Pons (tissue), 1 donor: Measurements from ENCODE around the gene PRSS27.
"Not testable (repeated sequence)": the region's sequence is repeated elsewhere in the genome, so short reads cannot be mapped to it uniquely, and the experiment has no call there.

Experiments
- DNase-seq: peaks from one replicate; pipeline ENCODE4 v3.0.0-alpha.2; 2016; ENCODE audit warnings: low spot score

The PRSS27 gene

GRCh38 chr16:2724088-2724676 lies 4.2 kb upstream of the PRSS27 start:
- no peak for DNase-seq

GRCh38 chr16:2721634-2722173 lies 1.7 kb upstream of the PRSS27 start:
- DNase-seq, result not testable (repeated sequence)

GRCh38 chr16:2720719-2721633 lies 952 bp upstream of the PRSS27 start:
- DNase-seq, result peak; percentile 11

GRCh38 chr16:2719328-2720063 lies 528 bp downstream of the PRSS27 start:
- no peak for DNase-seq

- no peak for DNase-seq
These were observed 2.4 kb downstream of the PRSS27 start for GRCh38 chr16:2717383-2718263.

- no peak for DNase-seq
These were observed 3.1 kb downstream of the PRSS27 start for GRCh38 chr16:2716948-2717347.

- DNase-seq, result no peak
These were observed 3.8 kb downstream of the PRSS27 start for GRCh38 chr16:2715966-2716885.

- DNase-seq, result no peak
These were observed 4.5 kb downstream of the PRSS27 start for GRCh38 chr16:2715519-2715918.

GRCh38 chr16:2715064-2715463 lies 5.0 kb downstream of the PRSS27 start:
- DNase-seq, result no peak

GRCh38 chr16:2713985-2714774 lies 5.8 kb downstream of the PRSS27 start:
- DNase-seq, result no peak

- DNase-seq, result no peak
These were observed 6.5 kb downstream of the PRSS27 start for GRCh38 chr16:2713523-2713922.

- no peak for DNase-seq
These were observed 7.5 kb downstream of the PRSS27 start for GRCh38 chr16:2712546-2712945.

GRCh38 chr16:2712063-2712441 lies 8.0 kb downstream of the PRSS27 start:
- DNase-seq, result no peak

GRCh38 chr16:2711370-2712062 lies 8.5 kb downstream of the PRSS27 start:
- no peak for DNase-seq

GRCh38 chr16:2710711-2711231 lies 9.3 kb downstream of the PRSS27 start:
- DNase-seq, result no peak

- no peak for DNase-seq
These were observed 9.9 kb downstream of the PRSS27 start for GRCh38 chr16:2710021-2710710.

GRCh38 chr16:2709588-2709984 lies 10.4 kb downstream of the PRSS27 start:
- DNase-seq, result no peak

GRCh38 chr16:2708955-2709587 lies 11.0 kb downstream of the PRSS27 start:
- DNase-seq, result no peak
